ENCODE results near the gene AIFM3. TPM values are rescaled to one million over a fixed set of nuclear protein-coding genes. Genes with fewer than 3 reads are reported as not detected.
A peak's percentile ranks its signal among the peaks of the same experiment; 100 is the strongest.

The AIFM3 gene
- total RNA-seq, 1 donor from 2014 or later = 0.99 TPM

DNA sequence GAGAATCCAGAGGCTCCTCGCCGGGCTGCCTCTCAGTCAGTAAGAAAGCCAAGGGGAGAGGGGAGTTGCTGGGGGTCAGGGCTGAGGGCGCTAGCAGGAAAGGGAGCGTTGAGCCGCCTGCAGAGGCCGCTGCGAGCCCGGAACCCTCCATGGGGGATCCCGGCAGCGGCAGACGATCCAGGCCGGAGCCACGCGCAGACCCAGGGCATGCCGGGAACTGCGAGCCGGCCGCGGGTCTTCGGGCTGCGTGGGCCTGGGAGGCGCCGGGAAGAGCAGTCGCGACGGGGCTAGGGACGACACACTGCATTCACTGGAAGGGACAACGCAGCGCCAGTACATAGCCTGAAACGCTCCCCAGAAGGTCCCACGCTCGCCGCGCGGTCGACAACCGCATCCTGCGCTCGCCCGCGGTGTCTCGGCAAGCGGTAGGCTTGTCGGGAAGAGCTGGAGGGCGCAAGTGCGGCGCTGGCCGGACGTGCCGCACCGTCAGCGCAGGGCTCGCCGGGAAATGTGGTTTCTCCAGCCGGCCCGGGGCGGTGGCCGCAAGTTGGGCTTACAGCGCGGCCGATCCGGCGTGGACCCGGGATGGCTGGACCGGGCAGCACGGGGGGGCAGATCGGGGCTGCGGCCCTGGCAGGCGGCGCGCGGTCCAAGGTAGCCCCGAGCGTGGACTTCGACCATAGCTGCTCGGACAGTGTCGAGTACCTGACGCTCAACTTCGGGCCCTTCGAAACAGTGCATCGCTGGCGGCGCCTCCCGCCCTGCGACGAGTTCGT is 14.9 kb downstream of the AIFM3 start, which contains the start of gene LZTR1:
Gene LZTR1 (plus strand): TSS at position 511 of the 776 bp plus-strand sequence. CDS start 75 bp downstream, at position 586.
- Mint-ChIP-seq H3K36me3 (ENCODE audit: unreplicated experiment) (peaks cover 13% of the 10 kb centered on the region), H3K27ac (ENCODE audit: unreplicated experiment) (peak within 1 kb of the TSS; percentile 92), H3K9me3 (ENCODE audit: unreplicated experiment) (peaks cover 7% of the 10 kb centered on the region), H3K4me3 (ENCODE audit: unreplicated experiment) (peak within 1 kb of the TSS; percentile 100), H3K4me1 (ENCODE audit: unreplicated experiment) (peaks cover 28% of the 10 kb centered on the region), H3K27me3 (ENCODE audit: unreplicated experiment) (no peaks in the 10 kb centered on the region)
- DNase-seq (ENCODE audit: extremely low spot score, unreplicated experiment) = peak; percentile 92
- TF ChIP-seq, protein P1, sequence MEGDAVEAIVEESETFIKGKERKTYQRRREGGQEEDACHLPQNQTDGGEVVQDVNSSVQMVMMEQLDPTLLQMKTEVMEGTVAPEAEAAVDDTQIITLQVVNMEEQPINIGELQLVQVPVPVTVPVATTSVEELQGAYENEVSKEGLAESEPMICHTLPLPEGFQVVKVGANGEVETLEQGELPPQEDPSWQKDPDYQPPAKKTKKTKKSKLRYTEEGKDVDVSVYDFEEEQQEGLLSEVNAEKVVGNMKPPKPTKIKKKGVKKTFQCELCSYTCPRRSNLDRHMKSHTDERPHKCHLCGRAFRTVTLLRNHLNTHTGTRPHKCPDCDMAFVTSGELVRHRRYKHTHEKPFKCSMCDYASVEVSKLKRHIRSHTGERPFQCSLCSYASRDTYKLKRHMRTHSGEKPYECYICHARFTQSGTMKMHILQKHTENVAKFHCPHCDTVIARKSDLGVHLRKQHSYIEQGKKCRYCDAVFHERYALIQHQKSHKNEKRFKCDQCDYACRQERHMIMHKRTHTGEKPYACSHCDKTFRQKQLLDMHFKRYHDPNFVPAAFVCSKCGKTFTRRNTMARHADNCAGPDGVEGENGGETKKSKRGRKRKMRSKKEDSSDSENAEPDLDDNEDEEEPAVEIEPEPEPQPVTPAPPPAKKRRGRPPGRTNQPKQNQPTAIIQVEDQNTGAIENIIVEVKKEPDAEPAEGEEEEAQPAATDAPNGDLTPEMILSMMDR (IDR thresholded peaks at IDR 0.05) = peak; percentile 60

GRCh38 chr22:20982563-20982882 is 15.5 kb downstream of the AIFM3 start:
- H3K4me3 Mint-ChIP-seq (ENCODE audit: unreplicated experiment) = peak overlapping the region; percentile 100
- H3K27ac Mint-ChIP-seq (ENCODE audit: unreplicated experiment) = peak overlapping the region; percentile 92
- H3K4me1 Mint-ChIP-seq (ENCODE audit: unreplicated experiment) = peaks cover 28% of the 10 kb centered on the region
- no peaks in the 10 kb centered on the region for H3K27me3 Mint-ChIP-seq (ENCODE audit: unreplicated experiment)
- peaks cover 14% of the 10 kb centered on the region for H3K36me3 Mint-ChIP-seq (ENCODE audit: unreplicated experiment)
- DNase-seq (ENCODE audit: extremely low spot score, unreplicated experiment) = no peak
- H3K9me3 Mint-ChIP-seq (ENCODE audit: unreplicated experiment) = peaks cover 7% of the 10 kb centered on the region
- TF ChIP-seq, protein P1 (IDR thresholded peaks at IDR 0.05) = no peak

- no peaks in the 10 kb centered on the region for H3K27me3 Mint-ChIP-seq (ENCODE audit: unreplicated experiment)
- H3K4me1 Mint-ChIP-seq (ENCODE audit: unreplicated experiment) = peaks cover 28% of the 10 kb centered on the region
- peaks cover 21% of the 10 kb centered on the region for H3K36me3 Mint-ChIP-seq (ENCODE audit: unreplicated experiment)
- TF ChIP-seq, protein P1 (IDR thresholded peaks at IDR 0.05) = no peak
- no peak for DNase-seq (ENCODE audit: extremely low spot score, unreplicated experiment)
- peak overlapping the region; percentile 100 for H3K4me3 Mint-ChIP-seq (ENCODE audit: unreplicated experiment)
- peak overlapping the region; percentile 92 for H3K27ac Mint-ChIP-seq (ENCODE audit: unreplicated experiment)
- peaks cover 7% of the 10 kb centered on the region for H3K9me3 Mint-ChIP-seq (ENCODE audit: unreplicated experiment)
Measured at GRCh38 chr22:20983081-20983771, 16.2 kb downstream of the AIFM3 start.

- TF ChIP-seq, protein P1 (IDR thresholded peaks at IDR 0.05) = no peak
- H3K27me3 Mint-ChIP-seq (ENCODE audit: unreplicated experiment) = no peaks in the 10 kb centered on the region
- no peak overlapping the region for H3K4me3 Mint-ChIP-seq (ENCODE audit: unreplicated experiment)
- DNase-seq (ENCODE audit: extremely low spot score, unreplicated experiment) = no peak
- H3K36me3 Mint-ChIP-seq (ENCODE audit: unreplicated experiment) = peaks cover 23% of the 10 kb centered on the region
- H3K4me1 Mint-ChIP-seq (ENCODE audit: unreplicated experiment) = peaks cover 17% of the 10 kb centered on the region
- H3K9me3 Mint-ChIP-seq (ENCODE audit: unreplicated experiment) = no peaks in the 10 kb centered on the region
- no peak overlapping the region for H3K27ac Mint-ChIP-seq (ENCODE audit: unreplicated experiment)
Measured at GRCh38 chr22:20985720-20986119, 18.7 kb downstream of the AIFM3 start.

DNA sequence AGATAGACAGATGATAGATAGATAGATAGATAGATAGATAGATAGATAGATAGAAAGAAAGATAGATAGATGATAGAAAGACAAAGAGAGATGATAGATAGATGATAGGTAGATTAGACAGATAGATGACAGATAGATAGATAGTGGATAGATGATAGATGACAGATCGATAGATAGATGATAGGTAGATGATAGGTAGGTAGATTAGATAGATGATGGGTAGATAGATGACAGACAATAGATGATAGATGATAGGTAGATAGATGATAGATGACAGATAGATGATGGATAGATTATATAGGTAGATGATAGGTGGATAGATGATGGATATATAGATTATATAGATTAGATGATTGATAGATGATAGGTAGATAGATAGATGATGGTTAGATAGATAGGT is 19.3 kb downstream of the AIFM3 start:
- H3K27me3 Mint-ChIP-seq (ENCODE audit: unreplicated experiment) = no peaks in the 10 kb centered on the region
- no peak overlapping the region for H3K27ac Mint-ChIP-seq (ENCODE audit: unreplicated experiment)
- no peaks in the 10 kb centered on the region for H3K9me3 Mint-ChIP-seq (ENCODE audit: unreplicated experiment)
- no peak overlapping the region for H3K4me3 Mint-ChIP-seq (ENCODE audit: unreplicated experiment)
- TF ChIP-seq, protein P1 (IDR thresholded peaks at IDR 0.05) = no peak
- peaks cover 23% of the 10 kb centered on the region for H3K36me3 Mint-ChIP-seq (ENCODE audit: unreplicated experiment)
- DNase-seq (ENCODE audit: extremely low spot score, unreplicated experiment) = no peak
- H3K4me1 Mint-ChIP-seq (ENCODE audit: unreplicated experiment) = peaks cover 13% of the 10 kb centered on the region

Data from osteocyte (in vitro differentiated cells).